GM18873 (cell line): ENCODE measurements around the gene TIAL1.

Source experiments
- ATAC-seq: cut with Tn5 transposase; IDR thresholded peaks from one replicate; pipeline ENCODE4 v1.9.1; 2021; ENCODE audit warnings: mild to moderate bottlenecking, moderate library complexity, moderate number of reproducible peaks; ENCODE audit not compliant: unreplicated experiment, low FRiP score

TIAL1 gene

GRCh38 chr10:119555178-119555784 is 41.5 kb downstream of the TIAL1 start:
- no peak for ATAC-seq

GRCh38 chr10:119550827-119551226 is 45.9 kb downstream of the TIAL1 start:
- ATAC-seq = no peak

GRCh38 chr10:119549247-119549999 is 47.3 kb downstream of the TIAL1 start:
- ATAC-seq = no peak

GRCh38 chr10:119546009-119546408 is 50.8 kb downstream of the TIAL1 start:
- ATAC-seq = no peak

- ATAC-seq = no peak
These were observed 51.5 kb downstream of the TIAL1 start for GRCh38 chr10:119545310-119545709.

- no peak for ATAC-seq
These were observed 52.7 kb downstream of the TIAL1 start for GRCh38 chr10:119543814-119544642.

GRCh38 chr10:119542988-119543813 is 53.6 kb downstream of the TIAL1 start:
- peak; percentile 32 for ATAC-seq

- ATAC-seq = peak; percentile 36
These were observed 54.3 kb downstream of the TIAL1 start, which contains the start of gene RGS10 for GRCh38 chr10:119542357-119542987. Gene RGS10 (minus strand): TSS chr10:119542719. CDS start chr10:119542638, 81 bp downstream.

- no peak for ATAC-seq
These were observed 55.1 kb downstream of the TIAL1 start for GRCh38 chr10:119541459-119542356.

- no peak for ATAC-seq
These were observed 55.7 kb downstream of the TIAL1 start for GRCh38 chr10:119541046-119541445.

- ATAC-seq = no peak
These were observed 56.7 kb downstream of the TIAL1 start for GRCh38 chr10:119540038-119540437.

- ATAC-seq = no peak
These were observed 57.4 kb downstream of the TIAL1 start for GRCh38 chr10:119539359-119539825.

GRCh38 chr10:119538632-119539358 is 58.0 kb downstream of the TIAL1 start:
- ATAC-seq = no peak

GRCh38 chr10:119537953-119538630 is 58.7 kb downstream of the TIAL1 start:
- no peak for ATAC-seq

- no peak for ATAC-seq
These were observed 60.2 kb downstream of the TIAL1 start for GRCh38 chr10:119536508-119537025.

GRCh38 chr10:119535837-119536507 is 60.8 kb downstream of the TIAL1 start:
- no peak for ATAC-seq

- ATAC-seq = no peak
These were observed 61.5 kb downstream of the TIAL1 start for GRCh38 chr10:119535305-119535704.
